Esophagus squamous epithelium (tissue), 4 donors: Measurements from ENCODE around the gene SACM1L.

ENCODE experiments used
- POLR2A ChIP-seq, 4 donors: fragments of 450-650 bp; IDR thresholded peaks; one replicate each; pipeline ENCODE4 v1.6.1; 2017; ENCODE audit warnings: antibody characterized with exemption in 4 of 4, mild to moderate bottlenecking in 4 of 4, moderate library complexity in 3 of 4
- TF ChIP-seq, protein P1 (sequence below), 6 experiments: fragments of 450-650 bp in 4 of 6; fragments of 200-600 bp in 2 of 6; sonication (generic) in 2 of 6; IDR thresholded peaks; one replicate each; pipeline ENCODE4 v1.5.1; 2016 to 2019; ENCODE audit warnings: antibody characterized with exemption in 6 of 6, mild to moderate bottlenecking in 4 of 6, moderate library complexity in 4 of 6

GRCh38 chr3:45729614-45730013 is 40.4 kb downstream of the SACM1L start:
- TF ChIP-seq POLR2A (IDR thresholded peaks at IDR 0.05): no peak
- TF ChIP-seq, protein P1, sequence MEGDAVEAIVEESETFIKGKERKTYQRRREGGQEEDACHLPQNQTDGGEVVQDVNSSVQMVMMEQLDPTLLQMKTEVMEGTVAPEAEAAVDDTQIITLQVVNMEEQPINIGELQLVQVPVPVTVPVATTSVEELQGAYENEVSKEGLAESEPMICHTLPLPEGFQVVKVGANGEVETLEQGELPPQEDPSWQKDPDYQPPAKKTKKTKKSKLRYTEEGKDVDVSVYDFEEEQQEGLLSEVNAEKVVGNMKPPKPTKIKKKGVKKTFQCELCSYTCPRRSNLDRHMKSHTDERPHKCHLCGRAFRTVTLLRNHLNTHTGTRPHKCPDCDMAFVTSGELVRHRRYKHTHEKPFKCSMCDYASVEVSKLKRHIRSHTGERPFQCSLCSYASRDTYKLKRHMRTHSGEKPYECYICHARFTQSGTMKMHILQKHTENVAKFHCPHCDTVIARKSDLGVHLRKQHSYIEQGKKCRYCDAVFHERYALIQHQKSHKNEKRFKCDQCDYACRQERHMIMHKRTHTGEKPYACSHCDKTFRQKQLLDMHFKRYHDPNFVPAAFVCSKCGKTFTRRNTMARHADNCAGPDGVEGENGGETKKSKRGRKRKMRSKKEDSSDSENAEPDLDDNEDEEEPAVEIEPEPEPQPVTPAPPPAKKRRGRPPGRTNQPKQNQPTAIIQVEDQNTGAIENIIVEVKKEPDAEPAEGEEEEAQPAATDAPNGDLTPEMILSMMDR (IDR thresholded peaks at IDR 0.05): no peak
